Measurements from ENCODE around the gene TUT7.

DNA sequence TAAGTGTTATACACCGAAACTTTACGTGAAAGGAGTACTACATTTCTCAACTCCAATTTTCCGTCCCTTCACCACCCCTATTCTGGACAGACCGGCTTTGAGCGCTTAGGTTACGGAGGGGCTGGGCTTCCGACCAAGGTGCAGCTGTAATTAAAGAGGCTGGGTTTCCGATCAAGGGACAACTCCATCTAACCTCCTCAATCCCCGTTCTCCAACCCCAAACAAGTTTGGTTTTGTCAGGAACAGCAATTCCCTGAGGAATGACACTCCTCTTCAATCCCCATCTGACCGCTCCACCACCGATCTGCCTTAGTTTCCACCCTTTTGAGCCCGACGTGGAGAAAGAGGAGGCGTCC lies 577 bp downstream of the TUT7 start:
- TF ChIP-seq, protein P1, sequence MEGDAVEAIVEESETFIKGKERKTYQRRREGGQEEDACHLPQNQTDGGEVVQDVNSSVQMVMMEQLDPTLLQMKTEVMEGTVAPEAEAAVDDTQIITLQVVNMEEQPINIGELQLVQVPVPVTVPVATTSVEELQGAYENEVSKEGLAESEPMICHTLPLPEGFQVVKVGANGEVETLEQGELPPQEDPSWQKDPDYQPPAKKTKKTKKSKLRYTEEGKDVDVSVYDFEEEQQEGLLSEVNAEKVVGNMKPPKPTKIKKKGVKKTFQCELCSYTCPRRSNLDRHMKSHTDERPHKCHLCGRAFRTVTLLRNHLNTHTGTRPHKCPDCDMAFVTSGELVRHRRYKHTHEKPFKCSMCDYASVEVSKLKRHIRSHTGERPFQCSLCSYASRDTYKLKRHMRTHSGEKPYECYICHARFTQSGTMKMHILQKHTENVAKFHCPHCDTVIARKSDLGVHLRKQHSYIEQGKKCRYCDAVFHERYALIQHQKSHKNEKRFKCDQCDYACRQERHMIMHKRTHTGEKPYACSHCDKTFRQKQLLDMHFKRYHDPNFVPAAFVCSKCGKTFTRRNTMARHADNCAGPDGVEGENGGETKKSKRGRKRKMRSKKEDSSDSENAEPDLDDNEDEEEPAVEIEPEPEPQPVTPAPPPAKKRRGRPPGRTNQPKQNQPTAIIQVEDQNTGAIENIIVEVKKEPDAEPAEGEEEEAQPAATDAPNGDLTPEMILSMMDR (IDR thresholded peaks at IDR 0.05) = no peak
- TF ChIP-seq POLR2A (IDR thresholded peaks at IDR 0.05) = no peak
- no peak for TF ChIP-seq POLR2AphosphoS5 (IDR thresholded peaks at IDR 0.05)
